H9 (cell line): ENCODE results near the gene SLC9A2. TPM values are rescaled to one million over a fixed set of nuclear protein-coding genes. Genes with fewer than 3 reads are reported as not detected.

Experiments used
- DNase-seq: peaks from one replicate; pipeline ENCODE4 v3.0.0-alpha.2; 2017
- H2AFZ ChIP-seq: one replicate; pipeline ENCODE4 v1.6.1; 2013; ENCODE audit warnings: mild to moderate bottlenecking, low read length, control low read depth, moderate library complexity
- H2AK5ac ChIP-seq: 2 replicates; pipeline ENCODE4 v1.6.1; 2013; ENCODE audit warnings: low read length, control low read depth, mixed read lengths; ENCODE audit not compliant: insufficient read length
- H2BK120ac ChIP-seq: one replicate; pipeline ENCODE4 v1.6.1; 2013; ENCODE audit warnings: low read depth, mild to moderate bottlenecking, low read length, control low read depth, inconsistent platforms; ENCODE audit not compliant: poor library complexity, severe bottlenecking
- H2BK12ac ChIP-seq: 2 replicates; pipeline ENCODE4 v1.6.1; 2013; ENCODE audit warnings: low read length, control low read depth, mixed read lengths, low read depth; ENCODE audit not compliant: insufficient read length
- H2BK15ac ChIP-seq: 2 replicates; pipeline ENCODE4 v1.6.1; 2013; ENCODE audit warnings: low read depth, low read length, control low read depth
- H2BK20ac ChIP-seq: one replicate; pipeline ENCODE4 v1.6.1; 2013; ENCODE audit warnings: low read depth, mild to moderate bottlenecking, low read length, control low read depth, inconsistent platforms; ENCODE audit not compliant: poor library complexity, severe bottlenecking
- H2BK5ac ChIP-seq: 2 replicates; pipeline ENCODE4 v1.6.1; 2013; ENCODE audit warnings: low read length, control low read depth, mixed read lengths; ENCODE audit not compliant: insufficient read length
- H3K14ac ChIP-seq: 2 replicates; pipeline ENCODE4 v1.6.1; 2013; ENCODE audit warnings: low read length, control low read depth; ENCODE audit not compliant: insufficient read depth
- H3K18ac ChIP-seq: 2 replicates; pipeline ENCODE4 v1.6.1; 2013; ENCODE audit warnings: low read depth, mild to moderate bottlenecking, mixed read lengths, low read length, control low read depth; ENCODE audit not compliant: insufficient read length
- H3K23ac ChIP-seq: 2 replicates; pipeline ENCODE4 v1.6.1; 2013; ENCODE audit warnings: low read length, control low read depth, mixed read lengths, low read depth; ENCODE audit not compliant: insufficient read length
- H3K23me2 ChIP-seq: 2 replicates; pipeline ENCODE4 v1.6.1; 2013; ENCODE audit warnings: low read depth, mild to moderate bottlenecking, mixed read lengths, low read length, control low read depth; ENCODE audit not compliant: insufficient read length, poor library complexity, severe bottlenecking
- H3K27ac ChIP-seq: 2 replicates; pipeline ENCODE4 v1.5.1; 2013; ENCODE audit warnings: low read length, control low read depth, mixed read lengths, low read depth; ENCODE audit not compliant: insufficient read length
- H3K27me3 ChIP-seq: 2 replicates; pipeline ENCODE4 v1.6.1; 2013; ENCODE audit warnings: low read length, control low read depth, inconsistent platforms; ENCODE audit not compliant: insufficient read depth
- H3K4ac ChIP-seq: 2 replicates; pipeline ENCODE4 v1.6.1; 2013; ENCODE audit warnings: low read depth, mild to moderate bottlenecking, control low read depth, inconsistent platforms, low read length, moderate library complexity
- H3K4me1 ChIP-seq: 2 replicates; pipeline ENCODE4 v1.6.1; 2013; ENCODE audit warnings: low read length, control low read depth, inconsistent platforms; ENCODE audit not compliant: insufficient read depth
- H3K4me2 ChIP-seq: 2 replicates; pipeline ENCODE4 v1.6.1; 2013; ENCODE audit warnings: low read length, control low read depth, mixed read lengths; ENCODE audit not compliant: insufficient read length, insufficient read depth
- H3K56ac ChIP-seq: 2 replicates; pipeline ENCODE4 v1.6.1; 2013; ENCODE audit warnings: low read depth, mild to moderate bottlenecking, mixed read lengths, low read length, control low read depth; ENCODE audit not compliant: insufficient read length
- H3K79me1 ChIP-seq: 2 replicates; pipeline ENCODE4 v1.6.1; 2013; ENCODE audit warnings: low read depth, mild to moderate bottlenecking, moderate library complexity, low read length, control low read depth, inconsistent platforms; ENCODE audit not compliant: insufficient read depth, poor library complexity, severe bottlenecking
- H3K79me2 ChIP-seq: 2 replicates; pipeline ENCODE4 v1.6.1; 2013; ENCODE audit warnings: low read length, control low read depth, inconsistent platforms; ENCODE audit not compliant: insufficient read depth
- H3K9ac ChIP-seq: 2 replicates; pipeline ENCODE4 v1.6.1; 2013; ENCODE audit warnings: low read length, control low read depth, mixed read lengths; ENCODE audit not compliant: insufficient read length; ENCODE audit errors: extremely low read depth
- H3K9me3 ChIP-seq: one replicate; pipeline ENCODE4 v1.6.1; 2013; ENCODE audit warnings: low read depth, low read length, inconsistent platforms; ENCODE audit not compliant: control insufficient read depth
- H3T11ph ChIP-seq: one replicate; pipeline ENCODE4 v1.6.1; 2013; ENCODE audit warnings: mild to moderate bottlenecking, low read length, control low read depth, inconsistent platforms
- H4K20me1 ChIP-seq: one replicate; pipeline ENCODE4 v1.6.1; 2013; ENCODE audit not compliant: control insufficient read depth, insufficient read length, insufficient read depth
- H4K5ac ChIP-seq: 2 replicates; pipeline ENCODE4 v1.6.1; 2013; ENCODE audit warnings: low read depth, mild to moderate bottlenecking, mixed read lengths, low read length, control low read depth; ENCODE audit not compliant: insufficient read length
- H4K8ac ChIP-seq: replicated peaks from 2 replicates; pipeline ENCODE4 v1.6.1; 2013; ENCODE audit warnings: low read length, control low read depth, mixed read lengths, low read depth; ENCODE audit not compliant: insufficient read length
- H4K91ac ChIP-seq: 2 replicates; pipeline ENCODE4 v1.6.1; 2013; ENCODE audit warnings: low read depth, mild to moderate bottlenecking, moderate library complexity, mixed read lengths, low read length, control low read depth; ENCODE audit not compliant: insufficient read length
- H3K27ac Mint-ChIP-seq, 3 experiments: 2 replicates in 2 of 3; 3 replicates in 1 of 3; pipeline ENCODE4 v1.8.0; 2020 to 2021; ENCODE audit warnings: mixed read lengths in 3 of 3, mild to moderate bottlenecking in 1 of 3, moderate library complexity in 1 of 3
- H3K27me3 Mint-ChIP-seq: 2 replicates; pipeline ENCODE4 v1.8.0; 2021; ENCODE audit warnings: low read depth, mild to moderate bottlenecking, moderate library complexity, mixed read lengths
- H3K36me3 Mint-ChIP-seq, 3 experiments: 2 replicates in 2 of 3; 3 replicates in 1 of 3; pipeline ENCODE4 v1.8.0; 2020 to 2021; ENCODE audit warnings: low read depth in 3 of 3, mixed read lengths in 3 of 3; ENCODE audit not compliant: insufficient read depth in 1 of 3
- H3K4me1 Mint-ChIP-seq, 2 experiments: 2 replicates each; pipeline ENCODE4 v1.8.0; 2020; ENCODE audit warnings: mixed read lengths in 2 of 2
- H3K4me3 Mint-ChIP-seq, 2 experiments: 2 replicates in 1 of 2; 3 replicates in 1 of 2; pipeline ENCODE4 v1.8.0; 2020 to 2021; ENCODE audit warnings: mild to moderate bottlenecking in 2 of 2, mixed read lengths in 2 of 2, moderate library complexity in 1 of 2
- H3K9me3 Mint-ChIP-seq, 2 experiments: 2 replicates in 1 of 2; 3 replicates in 1 of 2; pipeline ENCODE4 v1.8.0; 2020; ENCODE audit warnings: mild to moderate bottlenecking in 2 of 2, mixed read lengths in 2 of 2, moderate library complexity in 1 of 2
- WGBS: extraction: QIAGEN DNeasy Blood & Tissue Kit; methylation state at CpG from one replicate; pipeline ENCODE4 v1.1.7; 2013; ENCODE audit warnings: missing lambda C conversion rate, low lambda C conversion rate, mixed read lengths; ENCODE audit not compliant: insufficient read length; ENCODE audit errors: extremely low coverage; 5-methylcytosine and 5-hydroxymethylcytosine counted together
- total RNA-seq: library from RNA; stranded (reverse); gene quantifications from 2 replicates; pipeline ENCODE4 v1.2.1, GENCODE V29; 2021
- TF ChIP-seq, protein P1 (sequence below): fragments of 200-600 bp; sonication (generic); conservative IDR thresholded peaks from 3 replicates; pipeline ENCODE4 v1.8.0; 2021; ENCODE audit warnings: antibody characterized with exemption, mild to moderate bottlenecking

The SLC9A2 gene
- total RNA-seq, 1 experiment from 2014 or later: 0.04 TPM

DNA sequence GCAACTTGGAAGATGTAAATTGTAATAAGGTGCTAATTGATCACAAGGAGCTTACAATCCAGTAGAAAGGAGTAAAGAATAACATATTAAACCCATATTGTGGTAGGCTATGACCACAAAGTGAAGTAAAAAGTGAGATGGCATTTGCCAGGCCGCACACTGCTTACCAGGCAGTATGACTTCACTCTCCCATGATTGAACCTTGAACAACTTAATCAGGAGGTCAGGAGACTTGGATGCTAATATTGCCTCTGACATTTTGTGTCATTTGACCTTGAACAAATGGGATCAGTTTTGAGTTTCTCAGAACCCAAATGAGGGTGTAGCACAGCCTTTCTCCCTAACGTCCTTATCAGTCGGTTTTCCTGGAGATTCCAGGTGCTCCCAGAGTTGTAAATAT is 44.0 kb downstream of the SLC9A2 start:
- Histone ChIP-seq H3K4me2 (no peak overlapping the region), H2BK15ac (no peak overlapping the region), H3K23me2 (no peaks in the 10 kb centered on the region), H4K91ac (no peak overlapping the region), H3K27ac (no peak overlapping the region), H2AK5ac (no peak overlapping the region), H3K4me1 (no peaks in the 10 kb centered on the region), H3K9ac (no peak overlapping the region), H2AFZ (no peak overlapping the region), H3K14ac (no peak overlapping the region), H3K79me1 (no peaks in the 10 kb centered on the region), H3K56ac (no peak overlapping the region), H4K20me1 (no peaks in the 10 kb centered on the region), H2BK120ac (no peak overlapping the region), H3K79me2 (no peaks in the 10 kb centered on the region), H3K9me3 (no peaks in the 10 kb centered on the region), H2BK5ac (no peak overlapping the region), H3T11ph (no peak overlapping the region), H2BK20ac (no peak overlapping the region), H3K23ac (no peak overlapping the region), H3K27me3 (no peaks in the 10 kb centered on the region), H4K5ac (no peak overlapping the region), H4K8ac (no peak overlapping the region), H2BK12ac (no peak overlapping the region), H3K4ac (no peak overlapping the region), H3K18ac (no peak overlapping the region)
- no peaks in the 10 kb centered on the region; a peak in 1 of 5 replicates for H3K9me3 Mint-ChIP-seq
- H3K27ac Mint-ChIP-seq: no peak overlapping the region
- H3K27me3 Mint-ChIP-seq: peaks cover 1% of the 10 kb centered on the region; the same call in 1 of the 2 replicates
- WGBS: no CpG with 5 or more reads among the region's 3 CpGs
- H3K36me3 Mint-ChIP-seq: no peaks in the 10 kb centered on the region
- DNase-seq: no peak
- H3K4me3 Mint-ChIP-seq: no peak overlapping the region
- TF ChIP-seq, protein P1, sequence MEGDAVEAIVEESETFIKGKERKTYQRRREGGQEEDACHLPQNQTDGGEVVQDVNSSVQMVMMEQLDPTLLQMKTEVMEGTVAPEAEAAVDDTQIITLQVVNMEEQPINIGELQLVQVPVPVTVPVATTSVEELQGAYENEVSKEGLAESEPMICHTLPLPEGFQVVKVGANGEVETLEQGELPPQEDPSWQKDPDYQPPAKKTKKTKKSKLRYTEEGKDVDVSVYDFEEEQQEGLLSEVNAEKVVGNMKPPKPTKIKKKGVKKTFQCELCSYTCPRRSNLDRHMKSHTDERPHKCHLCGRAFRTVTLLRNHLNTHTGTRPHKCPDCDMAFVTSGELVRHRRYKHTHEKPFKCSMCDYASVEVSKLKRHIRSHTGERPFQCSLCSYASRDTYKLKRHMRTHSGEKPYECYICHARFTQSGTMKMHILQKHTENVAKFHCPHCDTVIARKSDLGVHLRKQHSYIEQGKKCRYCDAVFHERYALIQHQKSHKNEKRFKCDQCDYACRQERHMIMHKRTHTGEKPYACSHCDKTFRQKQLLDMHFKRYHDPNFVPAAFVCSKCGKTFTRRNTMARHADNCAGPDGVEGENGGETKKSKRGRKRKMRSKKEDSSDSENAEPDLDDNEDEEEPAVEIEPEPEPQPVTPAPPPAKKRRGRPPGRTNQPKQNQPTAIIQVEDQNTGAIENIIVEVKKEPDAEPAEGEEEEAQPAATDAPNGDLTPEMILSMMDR: no peak
- H3K4me1 Mint-ChIP-seq: no peaks in the 10 kb centered on the region; a peak in 1 of 4 replicates
